NT2/D1 (cell line): ENCODE measurements around the gene CHST1.

Experiments used
- SUZ12 ChIP-seq: IDR thresholded peaks from 2 replicates; pipeline ENCODE4 v1.6.1; 2011; ENCODE audit not compliant: insufficient read length, insufficient read depth; ENCODE audit errors: extremely low read depth
- ZNF274 ChIP-seq: IDR thresholded peaks from 2 replicates; pipeline ENCODE4 v1.6.1; 2011; ENCODE audit warnings: mild to moderate bottlenecking, low read depth, low read length

DNA sequence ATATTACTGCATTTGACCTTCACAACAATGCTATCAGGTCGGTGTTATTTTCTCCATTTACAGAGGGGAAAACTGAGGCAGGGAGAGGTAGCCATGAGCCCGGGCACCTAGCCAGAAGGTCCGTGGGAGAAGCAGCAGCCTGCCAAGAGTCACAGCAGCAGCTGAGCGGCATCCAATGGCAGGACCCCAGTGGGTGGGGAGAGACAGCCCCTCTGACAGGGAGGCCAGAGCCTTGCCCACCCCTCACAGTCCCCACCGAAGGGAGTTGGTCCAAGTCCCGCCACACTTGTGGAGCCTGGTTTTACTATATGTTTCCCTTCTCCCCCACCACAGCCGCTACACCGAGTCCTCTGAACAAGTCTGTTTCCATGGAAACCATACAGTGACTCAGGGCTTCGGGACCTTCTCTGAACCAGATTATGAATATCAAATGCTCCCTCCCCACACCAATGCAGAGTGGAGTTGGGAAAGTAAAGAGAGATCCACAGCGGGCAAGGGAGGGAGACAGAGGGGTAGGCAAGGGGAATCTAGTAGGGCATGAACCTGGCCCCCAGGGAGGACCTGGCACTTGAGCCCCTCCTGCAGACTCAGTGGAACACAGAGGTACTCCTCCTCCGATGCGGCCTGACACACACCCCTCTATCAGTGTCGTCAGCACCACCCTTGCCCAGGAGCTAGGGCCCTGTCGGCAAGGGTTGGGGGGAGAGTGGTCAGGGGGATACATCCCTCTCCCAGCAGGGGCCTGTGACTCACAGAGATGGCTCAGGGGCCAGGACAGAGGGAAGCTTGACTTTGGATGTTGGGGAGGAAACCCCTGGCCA is 2.5 kb downstream of the CHST1 start:
- TF ChIP-seq ZNF274 (no peak), SUZ12 (no peak)
